Astrocyte of the cerebellum (primary cell): ENCODE results near the gene PWWP2B.

Experiments
- DNase-seq: peaks from one replicate; pipeline ENCODE4 v3.0.0-alpha.2; 2011; ENCODE audit warnings: low read depth
- H3K4me3 ChIP-seq: 2 replicates; pipeline ENCODE4 v1.5.1; 2011; ENCODE audit warnings: mild to moderate bottlenecking, low read depth, low read length, moderate library complexity
- in situ Hi-C: cut with HindIII; loops from 2 replicates; pipeline ENCODE4 v1.10.0; 2017; ENCODE audit warnings: low sequenced_read_pairs
- TF ChIP-seq, protein P1 (sequence below): IDR thresholded peaks from 2 replicates; pipeline ENCODE4 v1.5.1; 2012; ENCODE audit warnings: low read length, low read depth, moderate library complexity, mild to moderate bottlenecking; ENCODE audit errors: missing control alignments

Gene PWWP2B

DNA sequence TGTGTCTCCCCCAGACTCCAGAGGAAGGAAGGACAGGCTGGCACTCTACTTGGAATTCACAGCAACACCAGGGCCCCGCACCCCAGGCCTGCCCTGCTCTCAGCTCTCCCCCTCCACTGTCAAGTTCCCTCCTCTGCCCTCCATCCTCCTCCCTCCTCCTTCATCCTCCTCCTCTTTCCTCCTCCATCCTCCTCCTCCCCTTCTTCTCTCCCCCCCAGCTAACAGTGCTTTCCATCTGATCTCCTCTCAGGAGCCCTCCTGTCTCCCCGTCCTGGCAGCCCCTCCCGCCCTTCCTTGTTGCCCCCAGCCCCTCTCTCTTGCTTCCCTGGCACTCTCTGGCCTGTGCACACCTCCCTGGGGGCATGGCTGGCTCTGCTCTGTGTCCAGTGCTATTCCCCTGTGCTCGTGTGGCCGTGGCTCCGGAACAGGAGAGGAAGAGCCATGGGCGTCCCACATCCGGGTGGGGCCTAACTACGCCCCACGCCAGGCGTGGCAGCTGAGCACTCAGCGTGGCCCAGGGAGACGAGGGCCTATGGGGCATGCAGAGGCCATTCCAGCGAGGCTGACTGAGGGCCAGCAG is 64.2 kb downstream of the PWWP2B start:
- in situ Hi-C loops = loop anchor here (5.0 kb wide), 2 partner anchors 61 to 156 kb away; no protein-coding TSS in a partner anchor
- TF ChIP-seq, protein P1, sequence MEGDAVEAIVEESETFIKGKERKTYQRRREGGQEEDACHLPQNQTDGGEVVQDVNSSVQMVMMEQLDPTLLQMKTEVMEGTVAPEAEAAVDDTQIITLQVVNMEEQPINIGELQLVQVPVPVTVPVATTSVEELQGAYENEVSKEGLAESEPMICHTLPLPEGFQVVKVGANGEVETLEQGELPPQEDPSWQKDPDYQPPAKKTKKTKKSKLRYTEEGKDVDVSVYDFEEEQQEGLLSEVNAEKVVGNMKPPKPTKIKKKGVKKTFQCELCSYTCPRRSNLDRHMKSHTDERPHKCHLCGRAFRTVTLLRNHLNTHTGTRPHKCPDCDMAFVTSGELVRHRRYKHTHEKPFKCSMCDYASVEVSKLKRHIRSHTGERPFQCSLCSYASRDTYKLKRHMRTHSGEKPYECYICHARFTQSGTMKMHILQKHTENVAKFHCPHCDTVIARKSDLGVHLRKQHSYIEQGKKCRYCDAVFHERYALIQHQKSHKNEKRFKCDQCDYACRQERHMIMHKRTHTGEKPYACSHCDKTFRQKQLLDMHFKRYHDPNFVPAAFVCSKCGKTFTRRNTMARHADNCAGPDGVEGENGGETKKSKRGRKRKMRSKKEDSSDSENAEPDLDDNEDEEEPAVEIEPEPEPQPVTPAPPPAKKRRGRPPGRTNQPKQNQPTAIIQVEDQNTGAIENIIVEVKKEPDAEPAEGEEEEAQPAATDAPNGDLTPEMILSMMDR = no peak
- H3K4me3 ChIP-seq = no peak overlapping the region
- DNase-seq = no peak

DNA sequence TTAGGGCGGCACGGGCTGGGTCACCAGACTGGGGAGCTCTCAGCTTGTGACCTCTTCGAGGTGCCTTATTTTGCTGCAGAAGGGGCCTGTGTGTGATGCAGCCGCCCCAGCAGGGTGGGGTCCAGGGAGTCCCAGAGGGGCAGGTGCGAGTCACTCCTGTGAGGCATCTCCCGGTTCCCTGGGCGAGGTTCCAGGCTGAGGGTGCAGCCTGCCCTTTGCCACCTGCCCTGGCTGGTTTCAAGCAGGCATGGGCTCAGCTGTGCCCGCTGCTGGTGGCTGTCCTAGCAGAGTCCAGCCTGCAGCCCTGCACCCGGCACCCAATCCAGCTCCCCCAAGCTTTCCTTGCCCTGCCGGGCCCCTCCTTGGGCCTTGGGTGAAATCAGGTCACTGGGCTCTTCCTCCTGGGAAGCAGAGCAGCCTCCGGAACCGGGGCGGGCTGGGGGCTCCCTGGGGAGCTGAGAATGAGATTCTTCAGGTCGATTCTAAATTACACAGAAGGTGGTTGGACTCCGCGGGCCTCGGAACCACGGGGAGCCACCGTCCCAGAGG is 64.8 kb downstream of the PWWP2B start:
- no peak for DNase-seq
- no peak overlapping the region for H3K4me3 ChIP-seq
- in situ Hi-C loops = loop anchor here (5.0 kb wide), 2 partner anchors 61 to 156 kb away; no protein-coding TSS in a partner anchor
- TF ChIP-seq, protein P1 = no peak

- no peak overlapping the region for H3K4me3 ChIP-seq
- no peak for DNase-seq
- in situ Hi-C loops = loop anchor here (5.0 kb wide), 2 partner anchors 60 to 155 kb away; no protein-coding TSS in a partner anchor
- TF ChIP-seq, protein P1 = no peak
These were observed 65.7 kb downstream of the PWWP2B start for GRCh38 chr10:132462463-132463332.

DNA sequence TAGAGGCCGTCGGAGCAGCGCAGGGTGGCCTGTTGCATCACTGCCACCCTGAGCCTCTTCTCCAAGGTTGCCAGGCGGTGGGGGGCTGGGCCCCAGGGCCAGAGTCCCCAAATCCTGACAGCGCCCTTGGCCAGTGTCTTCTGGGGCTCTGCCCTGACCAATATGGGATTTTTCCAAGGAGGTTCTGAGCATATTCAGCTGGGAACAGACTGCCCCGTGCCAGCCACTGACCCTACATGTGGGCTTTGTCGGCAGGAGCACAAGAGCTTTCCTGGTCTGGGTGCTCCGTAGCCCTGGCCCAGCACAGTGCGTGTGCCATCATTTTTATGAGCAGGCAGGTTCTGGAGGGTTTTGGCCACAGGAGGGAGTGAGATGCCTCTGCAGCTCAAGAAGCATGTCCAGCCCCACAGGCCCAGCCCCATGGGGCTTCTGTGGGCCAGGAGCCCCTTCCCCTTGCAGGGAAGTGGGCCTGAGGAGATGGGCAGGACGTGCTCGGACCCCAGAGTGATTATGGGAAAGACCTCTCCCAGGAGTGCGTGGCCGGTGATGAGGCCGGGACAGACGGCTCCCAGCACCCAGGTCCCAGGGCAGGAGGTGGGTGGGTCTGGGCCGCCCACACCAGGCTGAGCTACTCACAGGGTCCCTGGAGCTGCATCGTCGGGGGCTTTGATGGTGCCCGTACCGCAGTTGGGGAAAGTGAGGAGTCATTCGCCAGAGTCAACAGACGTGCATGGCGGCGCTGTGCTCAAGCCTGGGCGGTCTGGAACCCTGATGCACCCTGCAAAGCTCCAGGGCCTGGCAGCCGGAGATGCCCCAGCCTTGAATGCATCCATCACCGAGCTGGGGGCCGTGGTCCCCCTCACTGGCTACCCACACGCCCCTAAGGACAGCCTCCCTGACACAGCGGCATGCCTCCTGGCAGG is 66.6 kb downstream of the PWWP2B start:
- in situ Hi-C loops = loop anchor here (5.0 kb wide), 2 partner anchors 59 to 154 kb away; no protein-coding TSS in a partner anchor
- DNase-seq = no peak

GRCh38 chr10:132464256-132465192 is 67.5 kb downstream of the PWWP2B start:
- in situ Hi-C loops = loop anchor here (5.0 kb wide), 2 partner anchors 58 to 153 kb away; no protein-coding TSS in a partner anchor
- DNase-seq = no peak
- TF ChIP-seq, protein P1 = no peak
- no peak overlapping the region for H3K4me3 ChIP-seq

More for the DNA sequence above, 66.6 kb downstream of the PWWP2B start:
- no peak overlapping the region for H3K4me3 ChIP-seq
- TF ChIP-seq, protein P1 = peak; percentile 27
